ENCODE measurements around the gene VPS50.
"Not testable (repeated sequence)": the region's sequence is repeated elsewhere in the genome, so short reads cannot be mapped to it uniquely, and the experiment has no call there.

The VPS50 gene

GRCh38 chr7:93298671-93299070 is 66.5 kb downstream of the VPS50 start:
- H3K36me3 ChIP-seq (ENCODE audit: control insufficient read depth, insufficient read depth, low read length): no peaks in the 10 kb centered on the region
- no peak overlapping the region for H3K4me3 ChIP-seq (ENCODE audit: low read depth, low read length)
- H3K9ac ChIP-seq (ENCODE audit: low read depth, low read length): no peak overlapping the region
- H3K4me1 ChIP-seq (ENCODE audit: control insufficient read depth, insufficient read depth, low read length): peaks cover 16% of the 10 kb centered on the region
- no peaks in the 10 kb centered on the region for H3K9me3 ChIP-seq (ENCODE audit: control insufficient read depth, insufficient read depth, low read length)
- H3K27me3 ChIP-seq (ENCODE audit: control insufficient read depth, insufficient read depth, low read length): no peaks in the 10 kb centered on the region
- H3K27ac ChIP-seq (ENCODE audit: low read depth, low read length): no peak overlapping the region

GRCh38 chr7:93301736-93302135 is 69.6 kb downstream of the VPS50 start:
- H3K4me3 ChIP-seq (ENCODE audit: low read depth, low read length): no peak overlapping the region
- H3K27me3 ChIP-seq (ENCODE audit: control insufficient read depth, insufficient read depth, low read length): no peaks in the 10 kb centered on the region
- peaks cover 16% of the 10 kb centered on the region for H3K4me1 ChIP-seq (ENCODE audit: control insufficient read depth, insufficient read depth, low read length)
- H3K36me3 ChIP-seq (ENCODE audit: control insufficient read depth, insufficient read depth, low read length): no peaks in the 10 kb centered on the region
- H3K9me3 ChIP-seq (ENCODE audit: control insufficient read depth, insufficient read depth, low read length): no peaks in the 10 kb centered on the region
- H3K27ac ChIP-seq (ENCODE audit: low read depth, low read length): no peak overlapping the region
- H3K9ac ChIP-seq (ENCODE audit: low read depth, low read length): no peak overlapping the region

- no peaks in the 10 kb centered on the region for H3K36me3 ChIP-seq (ENCODE audit: control insufficient read depth, insufficient read depth, low read length)
- no peaks in the 10 kb centered on the region for H3K27me3 ChIP-seq (ENCODE audit: control insufficient read depth, insufficient read depth, low read length)
- no peaks in the 10 kb centered on the region for H3K9me3 ChIP-seq (ENCODE audit: control insufficient read depth, insufficient read depth, low read length)
- H3K9ac ChIP-seq (ENCODE audit: low read depth, low read length): no peak overlapping the region
- H3K4me1 ChIP-seq (ENCODE audit: control insufficient read depth, insufficient read depth, low read length): no peaks in the 10 kb centered on the region
- H3K4me3 ChIP-seq (ENCODE audit: low read depth, low read length): no peak overlapping the region
- H3K27ac ChIP-seq (ENCODE audit: low read depth, low read length): no peak overlapping the region
These were observed 75.0 kb downstream of the VPS50 start for GRCh38 chr7:93307131-93307660.

- Histone ChIP-seq H3K27me3 (ENCODE audit: control insufficient read depth, insufficient read depth, low read length) (no peaks in the 10 kb centered on the region), H3K4me1 (ENCODE audit: control insufficient read depth, insufficient read depth, low read length) (no peaks in the 10 kb centered on the region), H3K4me3 (ENCODE audit: low read depth, low read length) (no peak overlapping the region), H3K36me3 (ENCODE audit: control insufficient read depth, insufficient read depth, low read length) (no peaks in the 10 kb centered on the region), H3K9ac (ENCODE audit: low read depth, low read length) (no peak overlapping the region), H3K27ac (ENCODE audit: low read depth, low read length) (no peak overlapping the region), H3K9me3 (ENCODE audit: control insufficient read depth, insufficient read depth, low read length) (no peaks in the 10 kb centered on the region)
These were observed 75.8 kb downstream of the VPS50 start for GRCh38 chr7:93307943-93308342.

GRCh38 chr7:93310346-93310745 is 78.2 kb downstream of the VPS50 start:
- Histone ChIP-seq H3K9ac (ENCODE audit: low read depth, low read length) (no peak overlapping the region), H3K4me3 (ENCODE audit: low read depth, low read length) (no peak overlapping the region), H3K36me3 (ENCODE audit: control insufficient read depth, insufficient read depth, low read length) (no peaks in the 10 kb centered on the region), H3K4me1 (ENCODE audit: control insufficient read depth, insufficient read depth, low read length) (peaks cover 8% of the 10 kb centered on the region; the same call in 1 of the 2 replicates), H3K27ac (ENCODE audit: low read depth, low read length) (no peak overlapping the region), H3K9me3 (ENCODE audit: control insufficient read depth, insufficient read depth, low read length) (no peaks in the 10 kb centered on the region), H3K27me3 (ENCODE audit: control insufficient read depth, insufficient read depth, low read length) (no peaks in the 10 kb centered on the region)

- Histone ChIP-seq H3K4me1 (ENCODE audit: control insufficient read depth, insufficient read depth, low read length) (peaks cover 8% of the 10 kb centered on the region; the same call in 1 of the 2 replicates), H3K27me3 (ENCODE audit: control insufficient read depth, insufficient read depth, low read length) (no peaks in the 10 kb centered on the region), H3K9me3 (ENCODE audit: control insufficient read depth, insufficient read depth, low read length) (no peaks in the 10 kb centered on the region), H3K4me3 (ENCODE audit: low read depth, low read length) (no peak overlapping the region), H3K9ac (ENCODE audit: low read depth, low read length) (no peak overlapping the region), H3K27ac (ENCODE audit: low read depth, low read length) (no peak overlapping the region), H3K36me3 (ENCODE audit: control insufficient read depth, insufficient read depth, low read length) (no peaks in the 10 kb centered on the region)
These were observed 82.3 kb downstream of the VPS50 start for GRCh38 chr7:93314449-93314848.

- no peak overlapping the region for H3K27ac ChIP-seq (ENCODE audit: low read depth, low read length)
- H3K4me3 ChIP-seq (ENCODE audit: low read depth, low read length): no peak overlapping the region
- H3K36me3 ChIP-seq (ENCODE audit: control insufficient read depth, insufficient read depth, low read length): no peaks in the 10 kb centered on the region
- no peaks in the 10 kb centered on the region for H3K27me3 ChIP-seq (ENCODE audit: control insufficient read depth, insufficient read depth, low read length)
- H3K9me3 ChIP-seq (ENCODE audit: control insufficient read depth, insufficient read depth, low read length): no peaks in the 10 kb centered on the region
- no peak overlapping the region for H3K9ac ChIP-seq (ENCODE audit: low read depth, low read length)
- H3K4me1 ChIP-seq (ENCODE audit: control insufficient read depth, insufficient read depth, low read length): peaks cover 8% of the 10 kb centered on the region; the same call in 1 of the 2 replicates
These were observed 83.7 kb downstream of the VPS50 start for GRCh38 chr7:93315896-93316295.

- Histone ChIP-seq H3K4me1 (ENCODE audit: control insufficient read depth, insufficient read depth, low read length) (peaks cover 8% of the 10 kb centered on the region; the same call in 1 of the 2 replicates), H3K9ac (ENCODE audit: low read depth, low read length) (no peak overlapping the region), H3K27ac (ENCODE audit: low read depth, low read length) (no peak overlapping the region), H3K9me3 (ENCODE audit: control insufficient read depth, insufficient read depth, low read length) (no peaks in the 10 kb centered on the region), H3K36me3 (ENCODE audit: control insufficient read depth, insufficient read depth, low read length) (no peaks in the 10 kb centered on the region), H3K27me3 (ENCODE audit: control insufficient read depth, insufficient read depth, low read length) (no peaks in the 10 kb centered on the region), H3K4me3 (ENCODE audit: low read depth, low read length) (no peak overlapping the region)
These were observed 84.6 kb downstream of the VPS50 start for GRCh38 chr7:93316730-93317129.

- Histone ChIP-seq H3K9me3 (ENCODE audit: control insufficient read depth, insufficient read depth, low read length) (no peaks in the 10 kb centered on the region), H3K36me3 (ENCODE audit: control insufficient read depth, insufficient read depth, low read length) (no peaks in the 10 kb centered on the region), H3K9ac (ENCODE audit: low read depth, low read length) (no peak overlapping the region), H3K4me3 (ENCODE audit: low read depth, low read length) (no peak overlapping the region), H3K4me1 (ENCODE audit: control insufficient read depth, insufficient read depth, low read length) (no peaks in the 10 kb centered on the region), H3K27me3 (ENCODE audit: control insufficient read depth, insufficient read depth, low read length) (no peaks in the 10 kb centered on the region), H3K27ac (ENCODE audit: low read depth, low read length) (no peak overlapping the region)
These were observed 88.7 kb downstream of the VPS50 start for GRCh38 chr7:93320887-93321286.

- not testable (repeated sequence) for H3K4me1 ChIP-seq (ENCODE audit: control insufficient read depth, insufficient read depth, low read length); H3K9ac ChIP-seq (ENCODE audit: low read depth, low read length); H3K4me3 ChIP-seq (ENCODE audit: low read depth, low read length); H3K27ac ChIP-seq (ENCODE audit: low read depth, low read length); H3K36me3 ChIP-seq (ENCODE audit: control insufficient read depth, insufficient read depth, low read length); H3K9me3 ChIP-seq (ENCODE audit: control insufficient read depth, insufficient read depth, low read length); H3K27me3 ChIP-seq (ENCODE audit: control insufficient read depth, insufficient read depth, low read length)
These were observed 94.1 kb downstream of the VPS50 start for GRCh38 chr7:93326291-93326690.

GRCh38 chr7:93327006-93327633 is 95.0 kb downstream of the VPS50 start:
- no peaks in the 10 kb centered on the region for H3K36me3 ChIP-seq (ENCODE audit: control insufficient read depth, insufficient read depth, low read length)
- H3K4me1 ChIP-seq (ENCODE audit: control insufficient read depth, insufficient read depth, low read length): no peaks in the 10 kb centered on the region
- H3K9me3 ChIP-seq (ENCODE audit: control insufficient read depth, insufficient read depth, low read length): no peaks in the 10 kb centered on the region
- H3K4me3 ChIP-seq (ENCODE audit: low read depth, low read length): no peak overlapping the region
- H3K9ac ChIP-seq (ENCODE audit: low read depth, low read length): no peak overlapping the region
- no peaks in the 10 kb centered on the region for H3K27me3 ChIP-seq (ENCODE audit: control insufficient read depth, insufficient read depth, low read length)
- H3K27ac ChIP-seq (ENCODE audit: low read depth, low read length): no peak overlapping the region

Measured in HUES48 (cell line).